ENCODE data around the gene SYN1. TPM values are rescaled to one million over a fixed set of nuclear protein-coding genes. Genes with fewer than 3 reads are reported as not detected.

SYN1 gene
- total RNA-seq, 2 donors from 2014 or later, result 6.4 to 7.0 TPM

DNA sequence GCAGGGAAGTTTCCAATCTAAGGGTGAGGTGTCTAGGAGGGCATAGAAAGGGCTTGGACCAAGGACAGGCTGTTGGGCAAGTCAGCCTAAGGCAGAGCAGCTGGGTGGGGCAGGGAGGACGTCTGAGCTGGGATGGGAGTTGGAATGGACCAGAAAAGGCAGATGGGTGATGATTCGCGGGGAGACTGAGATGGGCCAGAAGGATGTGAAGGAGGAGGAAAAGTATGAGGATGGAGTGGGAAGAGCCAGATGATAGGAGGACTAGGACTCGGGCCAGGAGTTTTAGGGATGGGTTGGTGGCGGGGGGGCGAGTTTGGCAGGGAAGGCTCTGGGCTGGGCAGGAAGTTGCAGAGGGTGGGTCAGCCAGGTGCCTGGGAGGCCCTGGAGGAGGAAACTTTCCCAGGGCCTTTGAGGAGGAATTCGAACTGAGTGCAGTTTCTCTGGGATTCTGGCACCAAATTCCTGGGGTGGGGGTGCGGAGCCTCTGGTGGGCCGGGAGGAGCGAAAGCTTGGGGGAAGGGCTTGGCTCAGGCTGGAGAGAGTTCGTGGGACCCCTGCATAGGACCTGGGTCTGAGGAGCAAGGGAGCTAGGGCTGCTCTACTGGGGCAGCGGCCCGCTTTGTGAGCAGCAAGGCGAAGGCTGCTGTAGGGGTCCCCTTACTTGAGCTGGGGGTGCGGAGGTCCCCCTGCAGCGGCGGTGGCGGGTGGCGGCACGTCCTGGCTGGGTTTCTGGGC, 46.1 kb downstream of the SYN1 start:
- DNase-seq (ENCODE audit: low spot score), result no peak
- H3K4me3 ChIP-seq, result peak overlapping the region; percentile 30 to 45
- no peak for TF ChIP-seq CTCF (IDR thresholded peaks at IDR 0.05)

DNA sequence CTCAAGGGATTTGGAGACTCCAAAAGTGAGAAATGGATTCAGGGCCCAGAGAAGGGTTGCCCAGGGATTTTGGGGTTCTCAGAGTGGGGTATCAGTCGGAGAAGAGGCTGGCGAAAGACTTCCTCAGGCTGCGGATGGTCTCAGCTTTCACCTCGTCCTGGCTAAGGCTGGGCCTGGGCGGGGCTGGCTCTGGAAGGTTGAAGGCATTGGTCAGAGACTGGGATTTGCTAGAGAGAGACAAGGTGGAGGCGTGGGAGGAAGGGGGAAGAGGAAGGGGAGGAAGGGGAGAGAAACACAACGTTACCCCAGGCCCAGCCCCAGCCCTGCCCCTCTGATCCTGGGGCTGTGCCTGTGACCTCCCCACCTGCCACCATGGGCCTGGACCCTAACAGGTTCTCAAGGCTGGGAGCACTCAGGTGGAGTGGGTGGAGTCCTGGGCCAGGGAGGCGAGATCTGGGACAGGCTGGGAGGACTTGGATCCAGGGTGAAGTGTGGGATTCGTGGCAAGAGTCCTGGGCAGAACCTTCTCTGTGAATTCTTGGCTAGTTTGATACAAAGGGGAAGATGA, 46.8 kb downstream of the SYN1 start:
- no peak for TF ChIP-seq CTCF (IDR thresholded peaks at IDR 0.05)
- H3K4me3 ChIP-seq, result no peak overlapping the region
- peaks cover 37% of the 10 kb centered on the region for H3K36me3 ChIP-seq
- H3K27ac ChIP-seq, result peak overlapping the region in 1 of 2 donors; percentile 75
- no peaks in the 10 kb centered on the region for H3K9me3 ChIP-seq
- H3K4me1 ChIP-seq, result peaks cover 0 to 10% of the 10 kb centered on the region in 2 donors
- DNase-seq (ENCODE audit: low spot score), result no peak
- H3K27me3 ChIP-seq, result no peaks in the 10 kb centered on the region

More for the DNA sequence above, 46.1 kb downstream of the SYN1 start:
- Histone ChIP-seq H3K9me3 (no peaks in the 10 kb centered on the region), H3K36me3 (peaks cover 34% of the 10 kb centered on the region), H3K27ac (peak overlapping the region; percentile 70 to 75), H3K4me1 (peaks cover 0 to 10% of the 10 kb centered on the region in 2 donors), H3K27me3 (no peaks in the 10 kb centered on the region)

DNA sequence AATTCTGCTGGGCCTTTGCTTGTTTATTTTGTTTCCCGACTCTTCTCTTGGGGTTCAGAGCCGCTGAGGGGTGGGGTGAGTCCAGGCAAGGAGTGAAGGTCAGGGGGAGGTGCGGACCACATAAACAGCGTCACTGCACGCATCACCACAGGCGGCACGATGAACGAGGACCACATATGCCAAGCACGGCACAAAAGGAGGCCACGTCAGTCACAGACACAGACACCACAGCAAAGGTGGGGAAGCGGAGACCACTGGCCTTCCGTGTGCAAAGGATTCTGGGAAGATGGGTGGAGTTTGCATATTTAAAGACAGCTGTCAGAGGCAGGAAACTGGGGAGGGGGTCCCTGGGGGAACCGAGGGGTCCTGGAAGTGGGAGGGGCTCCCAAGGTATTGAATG, 47.8 kb downstream of the SYN1 start:
- no peak for DNase-seq (ENCODE audit: low spot score)
- H3K27ac ChIP-seq, result no peak overlapping the region
- H3K4me1 ChIP-seq, result peaks cover 0 to 10% of the 10 kb centered on the region in 2 donors
- H3K9me3 ChIP-seq, result no peaks in the 10 kb centered on the region
- no peak overlapping the region for H3K4me3 ChIP-seq
- no peaks in the 10 kb centered on the region for H3K27me3 ChIP-seq
- no peak for TF ChIP-seq CTCF (IDR thresholded peaks at IDR 0.05)
- peaks cover 46% of the 10 kb centered on the region for H3K36me3 ChIP-seq

GRCh38 chrX:47571215-47571614, 48.4 kb downstream of the SYN1 start:
- H3K27me3 ChIP-seq, result no peaks in the 10 kb centered on the region
- H3K9me3 ChIP-seq, result no peaks in the 10 kb centered on the region
- DNase-seq (ENCODE audit: low spot score), result no peak
- peaks cover 51% of the 10 kb centered on the region for H3K36me3 ChIP-seq
- H3K27ac ChIP-seq, result no peak overlapping the region
- no peak for TF ChIP-seq CTCF (IDR thresholded peaks at IDR 0.05)
- H3K4me3 ChIP-seq, result no peak overlapping the region
- H3K4me1 ChIP-seq, result peaks cover 0 to 10% of the 10 kb centered on the region in 2 donors

GRCh38 chrX:47570794-47571193, 48.9 kb downstream of the SYN1 start:
- H3K36me3 ChIP-seq, result peaks cover 51% of the 10 kb centered on the region
- H3K4me1 ChIP-seq, result peaks cover 0 to 10% of the 10 kb centered on the region in 2 donors
- no peaks in the 10 kb centered on the region for H3K27me3 ChIP-seq
- DNase-seq (ENCODE audit: low spot score), result no peak
- H3K9me3 ChIP-seq, result no peaks in the 10 kb centered on the region
- no peak overlapping the region for H3K27ac ChIP-seq
- H3K4me3 ChIP-seq, result no peak overlapping the region
- no peak for TF ChIP-seq CTCF (IDR thresholded peaks at IDR 0.05)

Data from right atrium auricular region (tissue), 2 donors.